ENCODE measurements around the gene GPR3.

The GPR3 gene, protein sequence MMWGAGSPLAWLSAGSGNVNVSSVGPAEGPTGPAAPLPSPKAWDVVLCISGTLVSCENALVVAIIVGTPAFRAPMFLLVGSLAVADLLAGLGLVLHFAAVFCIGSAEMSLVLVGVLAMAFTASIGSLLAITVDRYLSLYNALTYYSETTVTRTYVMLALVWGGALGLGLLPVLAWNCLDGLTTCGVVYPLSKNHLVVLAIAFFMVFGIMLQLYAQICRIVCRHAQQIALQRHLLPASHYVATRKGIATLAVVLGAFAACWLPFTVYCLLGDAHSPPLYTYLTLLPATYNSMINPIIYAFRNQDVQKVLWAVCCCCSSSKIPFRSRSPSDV

DNA sequence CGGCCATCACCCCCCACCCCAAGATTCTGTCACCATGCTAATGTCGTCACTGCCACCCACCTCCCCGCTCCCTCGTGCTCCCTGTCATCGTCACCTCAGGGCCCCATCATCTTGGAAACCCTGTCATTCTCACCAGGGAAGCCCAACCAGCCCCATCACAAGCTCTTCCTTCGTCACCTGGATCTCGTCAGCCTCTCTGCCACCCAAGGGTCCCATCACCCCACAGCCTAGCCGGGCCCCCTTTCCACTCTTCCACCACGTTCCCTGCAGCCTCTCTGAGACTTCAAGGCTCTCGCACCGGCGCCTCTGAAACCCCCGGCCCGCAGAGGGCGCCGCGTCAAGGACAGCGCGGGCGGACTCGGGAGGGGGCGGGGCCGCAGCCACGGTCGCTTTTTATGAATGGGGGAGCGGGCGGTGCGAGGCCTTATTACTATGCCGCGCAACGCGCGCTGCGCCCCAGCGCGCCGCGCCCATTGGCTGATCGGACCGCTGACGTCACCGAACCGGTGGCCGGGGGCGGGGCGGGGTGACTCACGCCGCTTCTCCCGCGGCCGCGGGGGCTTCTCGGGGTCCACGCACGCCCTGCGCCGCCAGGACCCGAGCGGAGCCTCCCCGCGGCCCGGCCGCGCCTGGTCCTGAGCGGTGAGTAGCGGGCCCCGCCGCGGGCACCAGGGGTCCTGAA is at the start of gene GPR3:
GPR3 (plus strand) TSS at position 527 of the 682 bp plus-strand sequence. CDS start 1,177 bp downstream, outside the sequence.
- peak; percentile 92 for DNase-seq

DNA sequence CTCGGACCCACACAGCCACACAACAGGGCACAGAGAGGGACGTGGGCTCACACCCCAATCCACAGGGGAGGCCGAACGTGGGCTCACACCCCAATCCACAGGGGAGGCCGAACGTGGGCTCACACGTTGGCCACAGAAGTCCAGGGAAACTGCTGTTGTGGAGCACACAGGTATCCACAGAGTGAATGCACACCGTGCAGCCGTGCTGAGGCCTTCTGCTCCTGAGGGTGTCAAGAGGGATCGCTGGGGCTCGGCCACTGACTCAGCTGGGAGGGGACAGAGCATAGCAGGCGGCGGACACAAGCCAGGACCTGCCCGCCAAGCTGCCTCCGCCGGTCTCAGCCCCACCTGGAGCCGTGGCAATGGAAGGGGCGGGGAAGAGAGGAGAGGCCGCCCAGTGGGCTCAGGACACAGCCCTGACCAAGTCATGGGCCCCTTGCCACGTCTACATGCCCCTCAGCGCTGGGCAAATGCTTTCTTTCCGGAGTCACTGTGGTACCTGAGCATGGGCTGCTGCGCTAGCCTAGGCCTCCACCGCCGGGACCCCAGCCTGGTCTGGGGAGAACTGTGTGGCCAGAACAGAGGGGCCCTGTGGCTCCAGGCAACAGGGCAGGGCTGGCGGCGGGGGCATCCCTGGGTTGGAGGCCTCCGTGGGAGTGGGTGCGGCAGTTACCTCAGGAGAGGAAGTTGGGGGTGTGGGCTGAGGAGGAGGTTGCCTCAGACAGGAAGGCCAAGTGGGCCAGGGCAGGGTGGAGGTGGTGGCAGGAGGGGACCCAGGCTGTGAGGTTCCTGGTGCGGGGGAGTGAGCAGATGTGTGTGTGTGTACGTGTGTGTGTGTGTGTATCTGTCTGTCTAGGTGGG is 49.4 kb upstream of the GPR3 start:
- peak; percentile 90 for DNase-seq

DNA sequence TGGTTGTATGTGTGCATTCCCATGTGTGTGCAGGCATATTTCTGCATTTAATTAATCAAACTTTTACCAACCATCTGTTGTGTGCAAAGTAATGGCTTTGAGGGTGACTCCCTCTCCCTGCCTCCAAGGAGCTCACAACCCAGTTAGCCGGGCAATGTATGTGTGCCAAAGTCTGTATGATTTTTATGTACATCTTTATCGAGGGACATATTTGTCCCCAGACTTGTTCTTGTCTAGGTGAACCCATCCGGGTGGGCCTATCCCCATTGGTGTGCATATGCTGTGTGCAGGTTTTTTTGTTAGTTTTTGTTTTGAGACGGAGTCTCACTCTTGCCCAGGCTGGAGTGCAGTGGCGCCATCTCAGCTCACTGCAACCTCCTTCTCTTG is 48.8 kb upstream of the GPR3 start:
- no peak for DNase-seq

DNA sequence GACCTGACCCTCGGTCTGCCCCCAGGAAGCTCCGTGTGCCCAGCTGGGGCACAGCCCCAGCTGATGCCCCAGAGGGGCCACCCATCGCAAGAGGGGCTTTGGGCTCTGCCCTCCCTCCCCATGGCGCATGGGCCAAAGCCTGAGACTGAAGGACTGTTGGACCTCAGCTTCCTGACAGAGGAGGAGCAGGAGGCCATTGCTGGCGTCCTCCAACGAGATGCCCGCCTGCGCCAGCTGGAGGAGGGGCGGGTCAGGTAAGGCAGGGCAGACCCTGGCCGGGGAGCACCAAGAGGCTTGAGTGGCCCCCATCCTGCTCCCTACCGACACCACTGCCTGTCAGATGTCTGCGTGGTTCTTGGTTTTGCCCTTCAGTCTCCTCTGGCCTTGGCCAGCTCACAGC is 47.1 kb upstream of the GPR3 start:
- DNase-seq: no peak

DNA sequence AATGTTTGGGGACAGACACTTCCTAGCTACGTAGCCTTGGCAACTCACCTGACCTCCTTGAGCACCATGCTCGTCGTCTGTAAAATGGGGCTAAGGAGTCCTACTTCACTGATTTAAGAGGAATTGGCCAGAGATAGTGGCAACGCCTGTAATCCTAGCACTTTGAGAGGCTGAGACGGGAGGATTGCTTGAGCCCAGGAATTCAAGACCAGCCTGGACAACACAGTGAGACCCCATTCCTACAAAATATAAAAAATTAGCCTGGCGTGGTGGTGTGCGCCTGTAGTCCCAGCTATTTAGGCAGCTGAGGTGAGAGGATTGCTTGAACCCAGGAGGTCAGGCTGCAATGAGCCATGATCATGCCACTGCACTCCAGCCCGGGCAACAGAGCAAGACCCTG is 46.1 kb upstream of the GPR3 start:
- no peak for DNase-seq

DNA sequence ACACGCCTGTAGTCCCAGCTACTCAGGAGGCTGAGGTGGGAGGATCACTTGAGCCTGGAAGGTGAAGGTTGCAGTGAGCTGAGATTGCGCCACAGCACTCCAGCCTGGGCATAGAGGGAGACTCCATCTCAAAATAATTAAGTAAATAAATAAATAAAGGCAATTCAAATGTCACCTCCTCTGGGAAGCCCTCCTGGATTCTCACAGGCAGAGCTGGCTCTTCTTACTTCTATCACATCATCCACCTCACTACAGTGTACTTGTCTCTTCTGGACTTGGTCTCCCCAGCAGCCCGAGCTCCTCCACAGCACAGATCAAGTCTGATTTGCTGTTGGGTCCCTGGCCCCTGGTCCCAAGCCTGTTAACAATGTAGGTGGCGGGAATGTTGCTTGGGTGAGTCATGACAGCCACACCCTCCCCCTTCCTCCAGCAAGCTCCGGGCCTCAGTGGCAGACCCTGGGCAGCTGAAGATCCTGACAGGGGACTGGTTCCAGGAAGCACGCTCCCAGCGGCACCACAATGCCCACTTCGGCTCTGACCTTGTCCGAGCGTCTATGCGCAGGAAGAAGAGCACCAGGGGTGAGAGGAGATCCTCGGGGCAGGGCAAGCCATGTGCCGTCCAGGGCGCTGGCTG is 45.3 kb upstream of the GPR3 start:
- no peak for DNase-seq

DNA sequence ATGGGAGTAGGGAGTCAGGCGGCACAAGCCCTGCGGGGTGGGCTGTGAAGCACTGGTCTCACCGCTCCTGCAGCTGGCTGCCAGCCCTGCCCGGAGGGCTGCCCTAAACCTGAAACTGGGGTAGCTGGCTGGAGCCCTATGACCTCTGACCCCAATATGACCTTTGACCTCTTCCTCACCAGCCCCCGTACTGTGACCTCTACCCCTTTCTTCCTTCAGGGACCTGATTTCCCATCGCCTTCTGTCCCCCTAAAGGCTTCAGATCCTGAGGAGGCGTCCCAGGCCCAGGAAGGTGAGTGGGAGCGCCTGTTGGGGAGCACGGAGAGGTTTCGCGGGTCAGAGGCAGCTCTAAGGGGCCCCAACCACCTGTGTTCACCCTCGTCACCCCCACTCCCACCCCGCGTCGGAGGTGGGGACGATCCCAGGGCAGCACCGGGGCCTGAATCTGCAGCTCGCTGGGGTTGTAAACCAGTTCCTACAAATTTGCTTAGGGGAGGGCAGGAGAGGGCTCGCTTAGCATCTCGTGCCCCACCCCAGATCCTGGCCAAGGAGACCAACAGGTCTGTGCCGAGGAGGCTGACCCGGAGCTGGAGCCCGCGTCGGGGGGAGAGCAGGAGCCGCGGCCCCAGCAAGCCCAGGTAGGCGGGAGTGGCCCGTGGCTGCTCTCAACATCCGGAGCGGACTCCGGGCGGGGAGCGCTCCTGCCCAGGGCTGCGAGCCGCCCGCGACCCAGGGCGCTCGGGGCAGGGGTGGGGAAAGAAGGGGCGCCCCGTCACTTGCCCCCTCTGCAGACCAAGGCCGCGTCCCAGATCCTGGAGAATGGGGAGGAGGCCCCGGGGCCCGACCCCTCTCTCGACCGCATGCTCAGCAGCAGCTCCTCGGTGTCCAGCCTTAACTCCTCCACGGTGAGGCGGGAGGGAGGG is 43.3 kb upstream of the GPR3 start:
- no peak for DNase-seq

DNA sequence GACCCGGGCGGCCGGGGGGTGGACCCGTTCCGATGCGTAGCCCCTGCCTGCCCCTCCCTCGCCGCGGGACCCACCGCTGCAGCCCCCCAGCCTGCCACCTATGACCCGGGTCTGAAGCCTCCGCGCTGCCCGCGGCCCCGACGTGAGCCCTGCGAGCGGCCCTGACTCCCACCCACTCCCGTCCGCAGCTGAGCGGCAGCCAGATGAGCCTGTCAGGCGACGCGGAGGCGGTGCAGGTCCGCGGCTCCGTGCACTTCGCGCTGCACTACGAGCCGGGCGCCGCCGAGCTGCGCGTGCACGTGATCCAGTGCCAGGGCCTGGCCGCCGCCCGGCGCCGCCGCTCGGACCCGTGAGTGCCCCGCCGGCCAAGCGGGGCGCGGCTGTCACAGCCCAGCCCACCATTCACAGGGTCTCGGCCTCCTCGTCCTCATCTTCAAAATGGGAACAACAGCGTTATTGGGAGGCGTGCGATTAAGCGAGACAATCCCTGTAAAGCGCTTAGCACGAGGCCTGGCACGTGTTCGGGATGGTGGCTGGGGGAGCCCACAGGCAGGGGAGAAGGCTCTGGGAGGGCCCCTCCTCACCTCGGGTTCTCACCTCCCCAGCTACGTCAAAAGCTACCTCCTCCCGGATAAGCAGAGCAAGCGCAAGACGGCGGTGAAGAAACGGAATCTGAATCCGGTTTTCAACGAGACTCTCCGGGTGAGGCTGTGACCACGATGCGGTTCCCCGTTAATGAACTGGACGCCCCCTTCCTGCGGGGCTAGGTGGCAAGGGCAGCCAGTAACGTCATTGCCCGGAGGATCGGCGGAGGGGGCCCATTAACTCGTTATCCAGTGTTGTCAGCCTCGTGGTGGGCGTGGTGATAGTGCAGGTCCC is 42.4 kb upstream of the GPR3 start:
- no peak for DNase-seq

DNA sequence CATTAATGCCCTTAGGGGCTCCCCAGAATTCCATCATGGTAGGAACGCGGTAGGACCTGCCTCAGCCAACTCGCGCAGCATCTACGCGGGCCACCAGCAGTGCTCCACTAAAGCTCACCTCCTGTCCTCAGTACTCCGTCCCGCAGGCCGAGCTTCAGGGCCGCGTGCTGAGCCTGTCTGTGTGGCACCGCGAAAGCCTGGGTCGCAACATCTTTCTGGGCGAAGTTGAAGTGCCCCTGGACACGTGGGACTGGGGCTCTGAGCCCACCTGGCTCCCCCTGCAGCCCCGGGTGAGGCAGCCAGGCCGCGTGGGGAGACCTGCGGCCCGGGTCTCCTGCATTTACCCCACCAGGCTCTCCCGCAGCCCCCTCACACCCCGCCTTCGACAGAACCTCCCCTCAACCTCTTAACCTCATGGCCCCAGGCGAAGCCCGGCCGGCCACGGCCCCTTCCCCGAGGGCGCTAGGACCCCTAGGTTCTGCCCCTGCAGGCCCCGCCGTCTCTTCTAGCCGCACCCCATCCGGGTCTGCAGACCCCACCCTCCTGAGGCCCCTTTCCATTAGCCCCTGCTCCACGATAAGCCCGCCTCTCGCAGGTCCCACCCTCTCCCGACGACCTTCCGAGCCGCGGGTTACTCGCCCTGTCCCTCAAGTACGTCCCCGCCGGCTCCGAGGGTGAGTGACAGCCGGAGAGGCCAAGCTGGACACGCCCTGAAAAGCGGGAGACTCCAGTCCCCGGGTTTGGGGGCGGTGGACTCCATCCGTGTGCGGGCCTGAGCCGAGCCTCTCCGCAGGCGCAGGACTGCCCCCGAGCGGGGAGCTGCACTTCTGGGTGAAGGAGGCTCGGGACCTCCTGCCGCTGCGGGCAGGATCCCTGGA is 41.5 kb upstream of the GPR3 start:
- no peak for DNase-seq

DNA sequence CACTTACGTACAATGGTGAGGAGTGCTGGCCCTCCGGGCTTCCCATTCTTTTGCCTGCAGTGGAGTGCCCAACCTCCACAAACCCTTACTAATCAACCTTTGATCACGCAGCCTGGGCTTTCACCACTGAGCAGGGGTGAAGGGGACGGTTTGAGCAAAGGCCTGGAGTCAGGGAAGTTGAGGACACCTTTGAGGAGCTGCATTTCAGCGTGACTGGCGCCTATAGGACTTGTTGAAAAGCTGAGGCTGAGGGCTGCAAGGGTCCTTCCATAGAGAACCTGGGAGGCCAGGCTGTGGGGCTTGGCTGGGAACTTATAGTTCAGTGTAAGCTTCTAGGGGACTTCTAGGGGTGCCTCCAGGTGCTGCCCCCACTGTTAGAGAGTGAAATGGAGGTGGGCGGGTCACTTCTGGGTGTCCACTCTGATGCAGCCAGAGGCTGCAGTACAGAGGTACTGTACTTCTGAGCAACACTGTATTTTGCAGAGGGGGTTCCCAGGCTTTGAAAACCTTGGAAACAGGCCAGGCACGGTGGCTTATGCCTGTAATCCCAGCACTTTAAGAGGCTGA is 40.8 kb upstream of the GPR3 start:
- no peak for DNase-seq

DNA sequence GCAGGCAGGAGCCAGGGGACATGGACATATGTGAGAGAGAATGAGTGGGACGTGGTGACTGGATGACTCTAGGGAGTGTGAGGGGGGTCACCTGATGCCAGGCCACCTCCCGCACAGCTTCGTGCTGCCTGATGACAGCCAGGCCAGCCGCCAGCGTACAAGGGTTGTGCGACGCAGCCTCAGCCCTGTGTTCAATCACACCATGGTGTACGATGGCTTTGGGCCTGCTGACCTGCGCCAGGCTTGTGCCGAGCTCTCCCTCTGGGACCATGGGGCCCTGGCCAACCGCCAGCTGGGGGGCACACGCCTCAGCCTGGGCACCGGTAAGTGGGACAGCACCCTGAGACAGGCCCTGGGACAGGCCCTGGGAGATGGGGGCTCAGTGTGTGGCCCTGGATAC is 39.3 kb upstream of the GPR3 start:
- DNase-seq: no peak

DNA sequence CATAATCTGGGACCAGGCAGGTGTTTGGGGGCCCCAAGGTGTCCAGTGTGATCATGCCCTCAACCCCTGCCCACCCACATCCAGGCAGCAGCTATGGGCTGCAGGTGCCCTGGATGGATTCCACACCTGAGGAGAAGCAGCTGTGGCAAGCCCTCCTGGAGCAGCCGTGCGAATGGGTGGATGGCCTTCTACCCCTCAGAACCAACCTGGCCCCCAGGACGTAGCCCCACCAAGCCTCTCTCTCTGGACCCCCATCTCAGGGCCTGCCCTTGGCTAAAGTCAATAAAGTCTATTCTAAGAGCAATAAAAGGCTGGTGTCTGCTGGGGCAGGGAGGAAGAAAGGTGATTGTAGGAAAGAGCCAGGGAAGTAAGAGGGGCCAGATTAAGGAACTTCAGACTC is 38.8 kb upstream of the GPR3 start:
- no peak for DNase-seq

DNA sequence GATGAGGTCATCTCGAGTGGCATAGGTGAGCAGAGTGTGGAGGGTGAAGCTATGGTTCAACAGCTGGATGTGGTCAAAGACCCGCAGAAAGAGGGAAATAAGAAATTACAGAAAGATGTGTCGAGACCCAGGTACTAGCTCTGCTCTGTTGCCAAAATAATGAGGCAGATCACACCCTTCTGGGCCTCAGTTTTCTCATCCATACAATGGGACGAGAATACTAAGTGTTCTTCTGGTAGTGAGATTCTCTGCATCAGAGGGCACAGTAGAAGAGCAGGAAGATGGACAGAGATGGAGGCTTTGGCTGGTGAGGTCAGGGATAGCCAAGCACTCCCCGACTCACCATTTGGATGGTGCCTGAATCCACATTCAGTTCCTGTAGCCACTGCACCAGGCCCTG is 36.7 kb upstream of the GPR3 start:
- DNase-seq: no peak

DNA sequence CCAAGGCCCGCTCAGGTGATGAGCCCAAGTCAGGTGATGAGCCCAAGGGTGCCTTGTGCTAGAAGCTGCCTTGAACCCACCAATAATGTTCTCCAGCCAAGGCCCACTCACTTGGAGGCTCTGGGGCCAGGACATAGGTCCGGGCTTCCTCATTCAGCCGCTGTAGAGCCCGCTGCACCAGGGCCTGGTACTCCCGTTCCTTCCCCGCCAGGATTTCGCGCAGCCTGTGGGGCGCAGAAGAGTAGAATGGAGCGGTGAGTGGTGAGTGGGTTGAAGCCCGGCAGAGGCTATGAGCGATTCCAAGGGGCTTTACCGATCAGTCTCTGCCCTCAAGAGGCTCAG is 36.2 kb upstream of the GPR3 start:
- no peak for DNase-seq

DNA sequence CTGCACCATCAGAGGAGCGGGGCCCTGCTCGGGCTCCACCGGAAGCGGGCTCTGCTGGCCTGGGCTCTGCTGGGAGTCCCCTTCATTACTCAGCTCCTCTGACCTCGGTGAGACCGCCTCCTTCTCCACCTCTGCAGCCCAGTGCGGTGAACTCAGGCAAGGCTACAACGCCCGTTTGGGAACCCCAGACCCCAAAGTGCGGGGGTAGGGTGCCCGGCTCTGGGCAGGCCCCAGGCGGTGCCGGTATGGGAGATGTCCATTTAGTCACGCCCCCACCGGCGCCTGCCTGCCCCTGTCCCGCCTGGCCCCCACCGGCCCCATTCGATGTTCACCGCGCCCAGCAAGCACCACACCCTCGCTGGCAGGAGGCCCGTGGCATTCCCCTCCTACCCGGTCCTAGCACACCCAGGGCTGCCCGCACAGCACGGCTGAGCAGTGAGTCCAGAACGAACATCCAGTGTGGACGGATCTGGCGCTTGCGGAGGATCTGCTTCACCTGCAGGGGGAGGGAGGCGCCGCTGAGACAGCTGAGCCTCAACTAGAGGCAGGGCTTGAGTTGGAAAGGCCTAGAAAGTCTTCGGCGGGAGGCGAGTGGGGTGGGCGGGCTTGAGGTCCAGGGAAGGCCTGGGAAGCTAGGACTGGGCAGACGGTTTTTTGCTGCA is 35.7 kb upstream of the GPR3 start:
- peak; percentile 54 for DNase-seq

DNA sequence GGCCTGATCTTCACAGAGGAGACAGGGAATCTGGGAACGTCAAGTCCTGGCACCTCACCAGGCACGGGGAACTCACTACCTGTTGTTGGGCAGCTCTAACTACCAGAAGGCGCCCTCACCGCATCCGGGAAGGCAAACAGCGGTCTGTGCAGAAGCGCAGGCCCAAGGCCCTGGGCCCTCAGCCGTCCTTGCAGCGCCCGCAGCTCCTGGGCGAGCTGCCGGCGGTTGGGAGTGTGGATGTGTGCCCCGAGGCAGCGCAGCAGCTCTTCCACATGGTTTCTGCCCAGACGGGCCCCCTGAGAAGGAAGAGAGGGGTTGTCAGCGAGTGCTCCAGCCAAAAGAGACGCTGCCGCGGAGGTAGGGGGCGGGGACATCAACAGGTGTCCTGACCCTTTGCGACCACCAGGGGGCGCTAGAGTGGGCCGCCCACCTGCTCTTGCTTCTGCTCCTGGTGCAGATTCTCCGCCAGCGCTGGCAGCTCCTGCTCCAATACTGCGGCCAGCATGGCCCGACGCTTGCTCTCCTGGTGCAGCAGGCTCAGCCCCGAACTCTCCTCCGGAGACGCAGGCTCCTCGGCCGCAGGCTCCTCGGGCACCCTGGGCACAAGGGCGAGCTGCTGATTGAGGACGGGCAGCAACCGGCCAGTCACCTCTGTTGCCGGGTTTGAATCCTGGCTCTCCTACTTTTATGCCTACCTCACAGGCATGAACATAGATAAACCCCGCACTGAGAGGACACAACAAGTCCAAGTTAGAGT is 35.0 kb upstream of the GPR3 start:
- DNase-seq: peak; percentile 75

DNA sequence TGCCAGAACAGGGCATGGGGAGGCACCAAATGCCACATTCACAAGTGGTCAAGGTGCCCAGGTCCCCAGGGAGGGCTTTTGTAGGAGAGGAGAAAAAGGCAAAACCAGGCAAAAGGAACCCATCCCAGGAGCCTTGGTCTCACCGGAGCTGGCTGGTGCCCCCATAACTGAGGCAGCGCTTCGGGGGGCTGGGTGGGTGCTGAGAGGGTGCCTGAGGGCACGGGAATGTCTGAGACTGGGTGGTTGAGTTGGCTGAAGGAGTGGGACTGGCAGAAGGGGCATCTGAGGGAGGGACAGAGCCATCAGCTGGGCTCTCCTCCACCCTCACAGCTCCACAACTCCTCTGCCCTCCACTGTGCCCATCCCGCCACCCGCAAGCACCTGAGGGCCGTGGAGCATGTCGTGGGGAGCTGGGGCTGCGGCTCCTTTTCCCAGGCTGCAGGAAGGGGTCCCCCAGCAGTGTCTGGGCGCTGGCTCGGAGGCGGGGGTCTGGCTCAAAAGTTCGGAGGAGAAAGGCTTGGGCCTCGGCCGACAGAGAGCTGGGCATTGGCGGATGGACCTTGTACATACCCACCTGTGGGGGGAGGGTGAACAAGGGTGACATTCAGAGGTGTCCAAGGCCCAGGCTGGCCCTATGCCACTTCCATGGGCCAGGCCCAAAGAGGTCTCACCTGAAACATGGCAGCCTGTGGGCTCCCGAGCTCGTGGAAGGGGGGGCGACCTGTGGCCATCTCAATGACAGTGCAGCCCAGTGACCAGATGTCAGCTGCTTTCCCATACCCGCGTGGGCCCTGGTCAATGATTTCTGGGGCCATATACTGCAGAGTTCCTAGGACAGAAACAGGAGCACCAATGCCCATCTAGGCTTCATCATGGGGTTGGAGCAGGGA is 34.1 kb upstream of the GPR3 start:
- no peak for DNase-seq

Measured in CD4-positive, alpha-beta T cell treated with Interleukin-4 for 4 hours (primary cell).